Kidney tubule cell (primary cell): Measurements from ENCODE around the gene CTSO.
"Not testable (repeated sequence)": the region's sequence is repeated elsewhere in the genome, so short reads cannot be mapped to it uniquely, and the experiment has no call there.

Experiments used
- DNase-seq: peaks from one replicate; pipeline ENCODE4 v3.0.0-alpha.2; 2018; ENCODE audit warnings: low spot score

The CTSO gene

DNA sequence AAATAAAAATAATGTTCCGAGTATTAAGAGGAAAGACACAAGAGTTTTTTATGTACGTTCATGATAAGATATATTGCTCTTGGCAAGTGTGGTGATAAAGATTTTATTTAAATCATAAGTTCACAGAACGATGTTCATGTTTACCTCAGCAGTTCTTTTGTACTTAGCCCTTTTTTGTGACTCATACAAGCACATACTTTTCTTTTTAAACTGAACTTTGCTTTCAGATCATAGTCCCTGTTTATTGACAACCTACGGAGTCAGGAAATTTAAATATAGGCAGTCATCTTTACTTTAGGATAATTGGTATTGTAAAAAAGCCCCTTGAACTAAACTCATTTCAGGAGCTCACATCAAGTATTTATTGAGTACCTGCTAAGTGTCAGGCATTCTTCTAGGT, 1.3 kb upstream of the CTSO start:
- no peak for DNase-seq

GRCh38 chr4:155954118-155954685, 536 bp upstream of the CTSO start:
- DNase-seq, result no peak

DNA sequence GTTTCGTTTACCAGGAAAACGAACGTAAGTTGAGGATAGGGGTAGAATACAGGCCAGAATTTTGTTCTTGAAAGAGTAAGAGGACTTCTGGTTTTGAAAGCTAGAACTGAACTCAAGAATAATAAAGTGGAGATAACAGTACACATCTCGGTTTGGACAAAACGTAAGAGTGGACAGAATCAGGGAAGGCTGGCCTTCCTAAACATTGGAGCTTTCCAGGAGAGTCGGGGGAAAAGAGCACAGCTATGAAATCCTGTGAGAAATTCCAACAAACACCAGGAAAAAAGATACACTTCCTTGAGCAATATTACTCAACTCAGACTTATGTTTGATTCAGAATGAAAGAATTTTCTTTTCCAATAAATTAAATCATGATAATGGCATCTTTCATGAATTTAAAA, 1.2 kb downstream of the CTSO start:
- DNase-seq, result peak; percentile 78

DNA sequence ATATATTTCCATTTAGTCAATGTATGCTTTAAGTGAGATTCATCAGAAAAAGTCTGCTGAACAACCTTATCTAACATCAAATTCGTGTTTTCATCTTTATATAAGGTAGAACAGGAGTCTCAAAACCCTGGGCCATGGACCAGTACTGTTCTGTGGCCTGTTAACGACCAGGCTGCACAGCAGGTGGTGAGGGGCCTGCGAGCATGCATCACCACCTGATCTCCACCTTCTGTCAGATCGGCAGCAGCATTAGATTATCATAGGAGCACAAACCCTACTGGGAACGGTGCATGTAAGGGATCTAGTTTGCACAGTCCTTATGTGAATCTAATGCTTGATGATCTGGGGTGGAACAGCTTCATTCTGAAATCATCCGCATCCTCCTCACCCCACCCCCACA, 3.2 kb downstream of the CTSO start:
- DNase-seq, result no peak

- no peak for DNase-seq
Observed at GRCh38 chr4:155948541-155948940, 5.1 kb downstream of the CTSO start.

GRCh38 chr4:155946486-155946885, 7.2 kb downstream of the CTSO start:
- DNase-seq, result no peak

GRCh38 chr4:155944516-155944915, 9.2 kb downstream of the CTSO start:
- DNase-seq, result peak; percentile 33

DNA sequence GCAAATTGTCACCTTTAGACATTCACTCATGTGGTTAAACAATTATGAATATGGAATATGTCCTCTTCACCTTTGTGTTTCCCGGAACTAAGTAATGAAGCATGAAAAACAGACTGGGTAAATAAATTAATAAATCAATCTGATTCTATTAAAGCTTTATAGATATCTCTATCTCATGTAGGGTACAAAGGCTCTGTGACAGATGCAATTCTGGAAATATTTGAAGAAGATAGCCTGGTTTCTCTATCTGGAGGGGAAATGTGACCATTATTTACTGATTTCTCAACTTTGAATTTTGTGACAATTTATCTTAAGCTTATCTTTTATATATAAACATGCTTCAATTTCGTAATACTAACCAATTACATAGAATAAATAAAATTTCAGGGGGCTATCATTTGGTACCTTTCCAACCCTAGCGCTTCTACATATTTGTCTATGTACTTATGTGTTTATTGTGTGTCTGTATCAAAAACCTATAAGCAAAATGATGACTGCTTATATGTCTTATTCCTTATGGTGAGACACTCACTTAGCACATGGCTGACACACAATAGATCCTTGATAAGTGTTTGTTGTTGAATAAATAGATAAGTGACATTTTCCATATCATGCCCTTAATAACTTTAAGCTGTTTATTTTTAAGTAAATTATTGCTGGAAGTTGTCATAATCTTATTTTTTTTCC, 9.9 kb downstream of the CTSO start:
- DNase-seq, result no peak

GRCh38 chr4:155941820-155942219, 11.8 kb downstream of the CTSO start:
- DNase-seq, result no peak

GRCh38 chr4:155941085-155941790, 12.4 kb downstream of the CTSO start:
- no peak for DNase-seq

DNA sequence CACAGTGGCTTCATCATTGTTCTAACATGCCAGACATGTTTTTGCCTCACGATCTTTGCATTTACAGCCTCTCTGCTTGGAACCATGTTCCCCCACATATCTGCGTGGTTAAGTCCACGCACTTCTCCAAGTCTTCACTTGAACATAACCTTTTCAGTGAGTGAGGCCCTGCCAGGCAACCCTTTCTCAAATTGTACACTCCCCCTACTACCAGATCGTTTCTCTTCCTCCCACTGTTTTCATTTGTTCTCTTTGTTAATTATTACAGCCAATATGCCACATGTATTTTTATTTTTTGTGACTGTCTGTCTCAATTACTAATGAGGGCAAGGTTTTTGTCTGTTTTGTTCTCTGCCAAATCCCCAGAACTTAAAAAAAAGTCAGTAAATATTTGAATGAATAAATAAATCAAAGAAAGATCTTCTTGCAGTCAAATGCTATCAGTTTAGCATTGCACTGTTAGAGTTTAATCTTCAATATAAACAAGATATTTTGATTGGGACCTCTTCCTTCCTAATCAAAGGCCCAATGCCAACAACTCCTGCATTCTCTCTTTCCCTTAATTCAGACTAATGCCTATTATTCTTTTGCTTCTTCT, 18.2 kb downstream of the CTSO start:
- DNase-seq, result no peak

DNA sequence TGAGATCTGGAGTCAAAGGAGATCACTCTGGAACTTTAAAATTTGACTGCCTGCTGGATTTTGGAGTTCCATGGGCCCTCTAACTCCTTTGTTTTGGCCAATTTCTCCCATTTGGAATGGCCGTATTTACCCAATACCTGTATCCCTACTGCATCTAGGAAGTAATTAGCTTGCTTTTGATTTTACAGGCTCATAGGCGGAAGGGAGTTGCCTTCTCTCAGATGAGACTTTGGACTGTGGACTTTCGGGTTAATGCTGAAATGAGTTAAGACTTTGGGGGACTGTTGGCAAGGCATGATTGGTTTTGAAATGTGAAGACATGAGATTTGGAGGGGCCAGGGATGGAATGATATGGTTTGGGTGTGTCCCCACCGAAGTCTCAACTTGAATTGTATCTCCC, 19.0 kb downstream of the CTSO start:
- not testable (repeated sequence) for DNase-seq

GRCh38 chr4:155931634-155932033, 22.0 kb downstream of the CTSO start:
- DNase-seq, result no peak

DNA sequence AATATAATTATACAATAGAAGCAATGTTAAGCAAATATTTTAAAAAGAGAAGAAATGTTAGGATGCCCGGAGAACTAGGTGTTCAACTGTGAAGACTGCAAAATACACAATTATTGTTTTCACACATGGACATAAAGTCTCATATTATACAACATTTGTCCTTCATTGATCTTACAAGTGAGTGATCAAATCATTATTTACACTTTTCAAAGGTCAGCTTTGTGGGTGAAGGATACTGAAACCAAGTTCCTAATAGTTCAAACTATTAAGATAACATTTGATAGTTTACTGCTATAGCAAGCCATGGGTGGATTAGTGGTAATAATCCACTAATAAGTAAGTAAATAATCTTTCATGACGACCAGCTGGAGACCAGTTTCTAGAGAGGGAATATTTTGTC, 23.3 kb downstream of the CTSO start:
- no peak for DNase-seq

DNA sequence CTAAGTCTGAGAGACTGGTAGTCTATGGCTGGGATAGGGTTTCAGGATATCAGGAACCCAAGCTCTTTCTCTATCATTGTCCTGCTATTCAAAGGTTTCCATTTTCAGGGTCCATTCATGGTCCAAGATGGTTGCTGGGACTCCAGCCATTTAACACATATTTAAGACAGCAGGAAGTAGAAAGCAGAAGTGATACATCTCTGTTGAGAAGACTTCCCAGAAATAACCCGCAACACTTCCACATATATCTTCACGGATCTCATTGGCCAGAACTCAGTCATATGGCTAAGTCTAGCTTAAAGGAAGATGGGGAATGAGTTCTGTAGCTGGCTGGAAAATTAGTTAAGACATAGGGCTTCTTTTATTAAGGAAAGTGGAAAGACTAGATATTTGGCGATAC, 23.8 kb downstream of the CTSO start:
- DNase-seq, result no peak

DNA sequence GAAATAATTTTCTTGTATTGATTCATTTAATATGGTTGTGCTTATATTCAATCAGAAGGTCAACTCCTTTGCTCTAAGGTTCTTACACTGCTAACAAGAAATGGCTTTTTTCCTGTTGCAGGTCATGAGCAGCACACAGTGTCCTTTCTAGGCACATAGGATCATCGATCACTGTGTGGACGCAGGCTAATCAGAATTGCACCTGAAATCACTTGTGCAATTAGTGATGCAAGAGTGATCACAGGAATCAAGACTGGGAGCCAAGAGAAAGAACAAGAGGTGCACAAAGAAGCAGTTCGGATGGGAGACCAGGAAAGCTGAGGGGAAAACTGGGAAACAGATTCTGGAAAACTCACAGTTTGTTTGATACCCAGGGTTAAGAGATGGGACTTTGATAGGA, 29.0 kb downstream of the CTSO start:
- no peak for DNase-seq

DNA sequence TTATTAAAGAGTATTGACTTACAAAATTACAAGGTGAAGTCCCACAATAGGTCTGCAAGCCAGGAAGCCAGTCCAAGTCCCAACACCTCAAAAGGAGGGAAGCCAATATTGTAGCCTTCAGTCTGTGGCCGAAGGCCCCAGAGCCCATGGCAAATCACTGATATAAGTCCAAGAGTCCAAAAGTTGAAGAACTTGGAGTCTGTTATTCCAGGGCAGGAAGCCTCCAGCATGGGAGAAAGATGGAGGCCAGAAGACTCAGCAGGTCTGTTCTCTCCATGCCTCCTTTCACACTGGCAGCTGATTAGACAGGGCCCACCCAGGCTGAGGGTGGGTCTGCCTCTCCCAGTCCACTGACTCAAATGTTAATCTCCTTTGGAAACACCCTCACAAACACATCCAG, 32.1 kb downstream of the CTSO start:
- no peak for DNase-seq

DNA sequence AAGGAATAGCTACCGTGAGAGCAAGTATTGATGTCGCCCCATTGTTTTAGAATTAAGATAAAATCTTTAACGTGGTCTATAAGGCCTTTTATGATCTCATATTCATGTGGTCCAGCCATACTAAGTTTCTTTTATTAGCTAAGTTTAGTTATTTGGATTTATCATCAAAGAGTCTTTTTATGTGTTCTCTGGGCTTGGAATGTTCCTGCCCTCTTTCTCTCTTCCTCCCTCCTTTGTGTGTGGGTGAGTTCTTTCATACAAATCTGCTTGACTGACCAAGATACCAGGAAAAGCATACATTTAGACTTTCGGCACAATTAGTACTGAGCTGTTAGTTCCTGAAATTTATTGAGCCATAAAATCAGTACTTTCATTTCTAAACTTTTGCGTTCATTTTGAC, 38.9 kb downstream of the CTSO start:
- no peak for DNase-seq

DNA sequence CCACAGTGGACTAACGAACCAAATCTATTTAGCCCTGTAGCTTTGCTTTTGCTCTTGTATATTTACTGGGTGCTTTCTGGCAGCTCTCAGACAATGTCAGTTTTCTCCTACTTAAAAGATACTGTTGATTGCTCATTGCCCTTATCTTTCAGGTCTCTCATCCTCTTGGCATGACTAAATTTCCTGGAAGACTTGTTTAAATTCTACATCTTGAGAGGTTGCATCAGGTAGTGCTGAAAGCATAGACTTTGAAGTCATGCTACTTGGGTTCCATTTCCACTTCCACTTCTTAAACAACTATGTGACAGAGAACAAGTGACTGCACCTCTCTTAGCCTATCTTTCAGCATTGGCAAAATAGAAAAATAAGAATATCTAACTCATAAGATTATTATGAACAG, 41.8 kb downstream of the CTSO start:
- no peak for DNase-seq

- DNase-seq, result no peak
Observed at GRCh38 chr4:155909615-155910226, 43.9 kb downstream of the CTSO start.

DNA sequence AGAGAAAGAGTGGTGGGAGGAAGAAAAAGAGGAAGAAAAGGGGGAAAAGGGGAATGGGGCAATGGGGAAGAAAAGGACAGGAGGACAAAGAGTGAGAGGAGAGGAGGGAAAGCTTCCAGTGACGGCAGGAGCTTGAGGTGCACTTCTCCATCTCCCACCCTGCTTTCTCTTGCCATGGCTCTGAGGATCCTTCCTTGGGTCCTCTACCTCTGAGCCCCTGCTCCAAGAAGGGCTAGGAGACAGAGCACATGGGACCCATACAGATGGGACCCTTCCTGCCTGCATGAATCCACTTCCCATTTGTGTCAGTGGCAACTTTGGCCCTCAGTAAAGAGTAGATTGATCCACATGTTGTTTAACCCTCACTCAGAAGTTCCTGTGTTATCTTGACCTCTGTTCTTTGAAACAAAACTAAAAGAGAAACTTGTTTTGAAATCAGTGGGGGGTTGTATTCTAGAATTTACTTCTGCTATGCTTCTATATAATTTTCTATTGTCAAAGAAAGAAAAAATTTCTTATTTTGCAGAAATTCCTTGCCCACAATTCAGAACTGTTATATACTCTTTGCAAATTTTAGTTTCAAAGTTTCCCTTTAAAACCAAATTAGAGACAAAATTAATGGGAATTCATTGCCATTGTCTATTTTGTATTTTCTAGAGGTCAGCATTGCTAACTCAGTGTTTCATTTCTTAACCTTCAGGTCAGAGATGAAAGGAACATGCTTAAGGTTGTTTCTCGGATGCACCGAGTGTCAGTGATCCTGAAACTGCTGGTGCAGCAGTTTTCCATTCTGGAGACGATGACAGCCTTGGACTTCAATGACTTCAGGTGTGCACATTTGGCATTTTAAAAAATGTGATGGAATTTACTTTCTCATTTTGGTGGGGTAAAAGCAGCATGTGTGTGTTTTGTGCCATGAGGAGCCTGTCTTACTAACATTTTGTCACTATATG, 45.2 kb downstream of the CTSO start:
- no peak for DNase-seq

DNA sequence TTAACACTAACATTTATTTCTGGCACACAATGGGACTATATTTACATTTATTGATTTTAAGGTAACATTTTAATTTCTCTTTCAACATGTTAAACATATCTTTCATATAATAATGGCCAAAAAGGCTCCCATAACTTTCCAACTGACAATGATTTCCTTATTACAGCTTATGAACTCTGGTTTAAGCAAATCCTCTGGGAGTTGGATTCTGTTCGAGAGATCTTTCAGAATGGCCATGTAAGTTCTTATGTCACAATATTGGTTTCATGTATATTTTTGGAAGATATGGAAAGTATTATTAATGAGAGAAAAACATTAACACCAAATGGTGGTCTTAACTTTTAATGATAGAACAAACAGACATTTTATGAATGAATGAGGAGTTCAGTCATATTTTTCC, 46.1 kb downstream of the CTSO start:
- no peak for DNase-seq
